ENCODE data around the gene COL11A2.

DNA sequence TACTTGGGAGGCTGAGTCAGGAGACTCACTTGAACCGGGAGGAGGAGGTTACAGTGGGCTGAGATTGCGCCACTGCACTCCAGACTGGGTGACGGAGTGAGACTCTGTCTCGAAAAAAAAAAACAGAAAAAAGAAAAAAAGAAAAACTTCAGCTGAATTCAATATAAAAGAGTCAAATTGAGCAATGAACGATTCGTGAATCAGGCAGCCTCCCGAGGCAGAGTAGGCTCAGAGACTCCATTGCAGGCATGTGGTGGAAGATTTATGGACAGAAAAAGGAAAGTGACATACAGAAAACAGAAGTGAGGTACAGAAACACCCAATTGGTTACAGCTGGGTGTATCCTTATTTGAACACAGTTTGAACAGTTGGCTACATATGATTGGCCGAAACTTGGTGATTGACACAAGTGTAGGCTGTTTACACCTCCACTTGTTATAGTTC, 60.2 kb downstream of the COL11A2 start:
- TF ChIP-seq, protein P1, sequence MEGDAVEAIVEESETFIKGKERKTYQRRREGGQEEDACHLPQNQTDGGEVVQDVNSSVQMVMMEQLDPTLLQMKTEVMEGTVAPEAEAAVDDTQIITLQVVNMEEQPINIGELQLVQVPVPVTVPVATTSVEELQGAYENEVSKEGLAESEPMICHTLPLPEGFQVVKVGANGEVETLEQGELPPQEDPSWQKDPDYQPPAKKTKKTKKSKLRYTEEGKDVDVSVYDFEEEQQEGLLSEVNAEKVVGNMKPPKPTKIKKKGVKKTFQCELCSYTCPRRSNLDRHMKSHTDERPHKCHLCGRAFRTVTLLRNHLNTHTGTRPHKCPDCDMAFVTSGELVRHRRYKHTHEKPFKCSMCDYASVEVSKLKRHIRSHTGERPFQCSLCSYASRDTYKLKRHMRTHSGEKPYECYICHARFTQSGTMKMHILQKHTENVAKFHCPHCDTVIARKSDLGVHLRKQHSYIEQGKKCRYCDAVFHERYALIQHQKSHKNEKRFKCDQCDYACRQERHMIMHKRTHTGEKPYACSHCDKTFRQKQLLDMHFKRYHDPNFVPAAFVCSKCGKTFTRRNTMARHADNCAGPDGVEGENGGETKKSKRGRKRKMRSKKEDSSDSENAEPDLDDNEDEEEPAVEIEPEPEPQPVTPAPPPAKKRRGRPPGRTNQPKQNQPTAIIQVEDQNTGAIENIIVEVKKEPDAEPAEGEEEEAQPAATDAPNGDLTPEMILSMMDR (IDR thresholded peaks at IDR 0.05; ENCODE audit: borderline replicate concordance, extremely low read depth, low read length, poor library complexity, severe bottlenecking) = no peak
- no peak for TF ChIP-seq EZH2 (IDR thresholded peaks at IDR 0.05; ENCODE audit: borderline replicate concordance, low read depth, low read length, severe bottlenecking)

All from DND-41 (cell line).